GM21717 (cell line): ENCODE results near the gene BANP.
"Not testable (repeated sequence)": the region's sequence is repeated elsewhere in the genome, so short reads cannot be mapped to it uniquely, and the experiment has no call there.

ENCODE experiments used
- ATAC-seq: cut with Tn5 transposase; IDR thresholded peaks from one replicate; pipeline ENCODE4 v1.9.1; 2021; ENCODE audit warnings: mild to moderate bottlenecking, moderate library complexity; ENCODE audit not compliant: unreplicated experiment

Gene BANP

GRCh38 chr16:87965417-87965816 is 14.2 kb downstream of the BANP start:
- no peak for ATAC-seq

- no peak for ATAC-seq
These were observed 14.9 kb downstream of the BANP start for GRCh38 chr16:87966064-87966645.

GRCh38 chr16:87966685-87967185 is 15.5 kb downstream of the BANP start:
- no peak for ATAC-seq

- no peak for ATAC-seq
These were observed 17.3 kb downstream of the BANP start for GRCh38 chr16:87968541-87968940.

- no peak for ATAC-seq
These were observed 19.0 kb downstream of the BANP start for GRCh38 chr16:87970186-87970585.

GRCh38 chr16:87971933-87972332 is 20.7 kb downstream of the BANP start:
- ATAC-seq = no peak

GRCh38 chr16:87973717-87974116 is 22.5 kb downstream of the BANP start:
- no peak for ATAC-seq

- ATAC-seq = no peak
These were observed 22.9 kb downstream of the BANP start for GRCh38 chr16:87974178-87974577.

GRCh38 chr16:87976665-87977064 is 25.4 kb downstream of the BANP start:
- ATAC-seq = no peak

- no peak for ATAC-seq
These were observed 26.9 kb downstream of the BANP start for GRCh38 chr16:87978127-87978526.

- ATAC-seq = no peak
These were observed 28.1 kb downstream of the BANP start for GRCh38 chr16:87979352-87979751.

- ATAC-seq = not testable (repeated sequence)
These were observed 28.8 kb downstream of the BANP start for GRCh38 chr16:87979911-87980630.

- not testable (repeated sequence) for ATAC-seq
These were observed 30.1 kb downstream of the BANP start for GRCh38 chr16:87981376-87981775.

GRCh38 chr16:87982581-87983041 is 31.4 kb downstream of the BANP start:
- no peak for ATAC-seq

- not testable (repeated sequence) for ATAC-seq
These were observed 32.0 kb downstream of the BANP start for GRCh38 chr16:87983072-87983736.

GRCh38 chr16:87983737-87984097 is 32.5 kb downstream of the BANP start:
- not testable (repeated sequence) for ATAC-seq

GRCh38 chr16:87984180-87984579 is 32.9 kb downstream of the BANP start:
- ATAC-seq = not testable (repeated sequence)

GRCh38 chr16:87984632-87985267 is 33.5 kb downstream of the BANP start:
- no peak for ATAC-seq

GRCh38 chr16:87985493-87985892 is 34.3 kb downstream of the BANP start:
- ATAC-seq = not testable (repeated sequence)

- ATAC-seq = not testable (repeated sequence)
These were observed 35.2 kb downstream of the BANP start for GRCh38 chr16:87986361-87986849.

GRCh38 chr16:87988596-87988995 is 37.4 kb downstream of the BANP start:
- not testable (repeated sequence) for ATAC-seq
